ENCODE results near the gene PYHIN1.
"Not testable (repeated sequence)": the region's sequence is repeated elsewhere in the genome, so short reads cannot be mapped to it uniquely, and the experiment has no call there.

Gene PYHIN1

GRCh38 chr1:159009287-159009686, 77.9 kb downstream of the PYHIN1 start:
- in situ Hi-C loops (cut with HindIII; ENCODE audit: low sequenced_read_pairs), result loop anchor here (25.0 kb wide), 1 partner anchor 1047 kb away; no protein-coding TSS in a partner anchor
- no peak for DNase-seq (ENCODE audit: low read depth)
- TF ChIP-seq CTCF (IDR thresholded peaks at IDR 0.05; ENCODE audit: low read depth, low read length, missing control alignments), result no peak
- no peak overlapping the region for H3K4me3 ChIP-seq (ENCODE audit: low read depth, low read length)

- in situ Hi-C loops (cut with HindIII; ENCODE audit: low sequenced_read_pairs), result loop anchor here (25.0 kb wide), 1 partner anchor 1048 kb away; no protein-coding TSS in a partner anchor
- TF ChIP-seq CTCF (IDR thresholded peaks at IDR 0.05; ENCODE audit: low read depth, low read length, missing control alignments), result no peak
- DNase-seq (ENCODE audit: low read depth), result peak; percentile 86
- H3K4me3 ChIP-seq (ENCODE audit: low read depth, low read length), result peak within 1 kb of the TSS; percentile 63
Observed at GRCh38 chr1:159009704-159010361, 78.5 kb downstream of the PYHIN1 start, which contains the start of gene IFI16. Gene IFI16, plus strand, starts transcription at chr1:159009907. Its CDS starts 4,774 bp downstream, at chr1:159014681.

- no peak for DNase-seq (ENCODE audit: low read depth)
- TF ChIP-seq CTCF (IDR thresholded peaks at IDR 0.05; ENCODE audit: low read depth, low read length, missing control alignments), result no peak
- H3K4me3 ChIP-seq (ENCODE audit: low read depth, low read length), result peak overlapping the region; percentile 63
- in situ Hi-C loops (cut with HindIII; ENCODE audit: low sequenced_read_pairs), result loop anchor here (25.0 kb wide), 1 partner anchor 1048 kb away; no protein-coding TSS in a partner anchor
Observed at GRCh38 chr1:159010391-159010790, 79.0 kb downstream of the PYHIN1 start.

- not testable (repeated sequence) for DNase-seq (ENCODE audit: low read depth)
- in situ Hi-C loops (cut with HindIII; ENCODE audit: low sequenced_read_pairs), result loop anchor here (25.0 kb wide), 1 partner anchor 1049 kb away; no protein-coding TSS in a partner anchor
- peak overlapping the region; percentile 63 for H3K4me3 ChIP-seq (ENCODE audit: low read depth, low read length)
Observed at GRCh38 chr1:159011001-159011400, 79.6 kb downstream of the PYHIN1 start.

- no peak for TF ChIP-seq CTCF (IDR thresholded peaks at IDR 0.05; ENCODE audit: low read depth, low read length, missing control alignments)
- H3K4me3 ChIP-seq (ENCODE audit: low read depth, low read length), result peak overlapping the region; percentile 27
- no peak for DNase-seq (ENCODE audit: low read depth)
- in situ Hi-C loops (cut with HindIII; ENCODE audit: low sequenced_read_pairs), result loop anchor here (25.0 kb wide), 1 partner anchor 1049 kb away; no protein-coding TSS in a partner anchor
Observed at GRCh38 chr1:159011751-159012150, 80.4 kb downstream of the PYHIN1 start.

GRCh38 chr1:159012495-159012894, 81.1 kb downstream of the PYHIN1 start:
- DNase-seq (ENCODE audit: low read depth), result no peak
- TF ChIP-seq CTCF (IDR thresholded peaks at IDR 0.05; ENCODE audit: low read depth, low read length, missing control alignments), result no peak
- peak overlapping the region; percentile 27 for H3K4me3 ChIP-seq (ENCODE audit: low read depth, low read length)
- in situ Hi-C loops (cut with HindIII; ENCODE audit: low sequenced_read_pairs), result loop anchor here (25.0 kb wide), 1 partner anchor 1050 kb away; no protein-coding TSS in a partner anchor

GRCh38 chr1:159014003-159014571, 82.7 kb downstream of the PYHIN1 start:
- no peak for DNase-seq (ENCODE audit: low read depth)
- TF ChIP-seq CTCF (IDR thresholded peaks at IDR 0.05; ENCODE audit: low read depth, low read length, missing control alignments), result no peak
- no peak overlapping the region for H3K4me3 ChIP-seq (ENCODE audit: low read depth, low read length)
- in situ Hi-C loops (cut with HindIII; ENCODE audit: low sequenced_read_pairs), result loop anchor here (25.0 kb wide), 1 partner anchor 1052 kb away; no protein-coding TSS in a partner anchor
